Stimulated activated CD8-positive, alpha-beta memory T cell treated with anti-CD3 and anti-CD28 coated beads, Interleukin-7, amount 100 ng/mL, for 4 hours (primary cell): Measurements from ENCODE around the gene SSC5D.

Source experiments
- DNase-seq, 2 donors: peaks; one replicate each; pipeline ENCODE4 v3.0.0-alpha.2; 2020; ENCODE audit warnings: low read depth in 2 of 2

SSC5D gene

GRCh38 chr19:55454787-55455243, 33.4 kb upstream of the SSC5D start:
- DNase-seq: no peak

GRCh38 chr19:55455576-55456235, 32.5 kb upstream of the SSC5D start:
- no peak for DNase-seq

GRCh38 chr19:55456347-55456746, 31.9 kb upstream of the SSC5D start:
- no peak for DNase-seq

GRCh38 chr19:55457683-55458457, 30.4 kb upstream of the SSC5D start:
- DNase-seq: no peak

- no peak for DNase-seq
Measured at GRCh38 chr19:55459551-55459949, 28.7 kb upstream of the SSC5D start.

GRCh38 chr19:55459950-55460657, 28.1 kb upstream of the SSC5D start:
- no peak for DNase-seq

GRCh38 chr19:55460670-55461258, 27.5 kb upstream of the SSC5D start:
- DNase-seq: peak in 1 of 2 donors; percentile 24

- peak; percentile 100 for DNase-seq
Measured at GRCh38 chr19:55461259-55461973, 26.8 kb upstream of the SSC5D start, which contains the start of gene ISOC2. TSS of gene ISOC2 (minus strand) at chr19:55461642. CDS start at chr19:55456486, 5,156 bp downstream.

- DNase-seq: no peak
Measured at GRCh38 chr19:55461974-55462626, 26.1 kb upstream of the SSC5D start.

GRCh38 chr19:55462722-55463121, 25.5 kb upstream of the SSC5D start:
- no peak for DNase-seq

GRCh38 chr19:55463583-55464031, 24.6 kb upstream of the SSC5D start:
- DNase-seq: no peak

GRCh38 chr19:55464039-55464661, 24.1 kb upstream of the SSC5D start:
- no peak for DNase-seq

GRCh38 chr19:55464662-55465054, 23.6 kb upstream of the SSC5D start, which contains the start of gene C19orf85:
TSS of gene C19orf85 (minus strand) at chr19:55464751. CDS start at chr19:55464554, 197 bp downstream.
- no peak for DNase-seq

- DNase-seq: no peak
Measured at GRCh38 chr19:55465460-55466240, 22.6 kb upstream of the SSC5D start.

GRCh38 chr19:55466241-55466614, 22.0 kb upstream of the SSC5D start:
- no peak for DNase-seq

- DNase-seq: peak in 1 of 2 donors; percentile 40
Measured at GRCh38 chr19:55467236-55468053, 20.8 kb upstream of the SSC5D start.

GRCh38 chr19:55468054-55468393, 20.2 kb upstream of the SSC5D start:
- DNase-seq: no peak

- no peak for DNase-seq
Measured at GRCh38 chr19:55471266-55471665, 17.0 kb upstream of the SSC5D start.

GRCh38 chr19:55472463-55472862, 15.8 kb upstream of the SSC5D start:
- DNase-seq: no peak
